Left ventricle myocardium inferior (tissue), 1 donor: Measurements from ENCODE around the gene NPTX1. TPM values are rescaled to one million over a fixed set of nuclear protein-coding genes. Genes with fewer than 3 reads are reported as not detected.

Experiments used
- DNase-seq: peaks from one replicate; pipeline ENCODE4 v3.0.0-alpha.2; 2020
- H3K27ac ChIP-seq: fragments of 200-600 bp; replicated peaks from 2 replicates; pipeline ENCODE4 v1.8.0; 2021
- H3K27me3 ChIP-seq: fragments of 200-600 bp; 2 replicates; pipeline ENCODE4 v1.8.0; 2021; ENCODE audit warnings: low read depth
- H3K36me3 ChIP-seq: fragments of 200-600 bp; 2 replicates; pipeline ENCODE4 v1.8.0; 2021
- H3K4me1 ChIP-seq: fragments of 200-600 bp; 2 replicates; pipeline ENCODE4 v1.8.0; 2021
- H3K4me3 ChIP-seq: fragments of 200-600 bp; 2 replicates; pipeline ENCODE4 v1.8.0; 2021; ENCODE audit warnings: mild to moderate bottlenecking, moderate library complexity
- H3K9me3 ChIP-seq: fragments of 200-600 bp; replicated peaks from 2 replicates; pipeline ENCODE4 v1.8.0; 2021
- CTCF ChIP-seq: fragments of 200-600 bp; IDR thresholded peaks from 2 replicates; pipeline ENCODE4 v1.8.0; 2021; ENCODE audit warnings: antibody characterized with exemption, mild to moderate bottlenecking, borderline replicate concordance
- intact Hi-C: fragments of 100-400 bp; cut with micrococcal nuclease; formaldehyde crosslinking; loops from one replicate; pipeline ENCODE4 v1.11.0; 2022
- total RNA-seq: library from RNA; stranded (reverse); fragmentation: NEBNext Ultra II Directional; extraction: Animal tissue kit (Norgen Biotek cat#: 25700); gene quantifications from one replicate; pipeline ENCODE4 v1.2.1, GENCODE V29; 2021
- donor health status: DM: no; HTN: yes; CAD: no; lungs with severe emphysema.

Gene NPTX1
- total RNA-seq, 1 donor from 2014 or later: not detected

DNA sequence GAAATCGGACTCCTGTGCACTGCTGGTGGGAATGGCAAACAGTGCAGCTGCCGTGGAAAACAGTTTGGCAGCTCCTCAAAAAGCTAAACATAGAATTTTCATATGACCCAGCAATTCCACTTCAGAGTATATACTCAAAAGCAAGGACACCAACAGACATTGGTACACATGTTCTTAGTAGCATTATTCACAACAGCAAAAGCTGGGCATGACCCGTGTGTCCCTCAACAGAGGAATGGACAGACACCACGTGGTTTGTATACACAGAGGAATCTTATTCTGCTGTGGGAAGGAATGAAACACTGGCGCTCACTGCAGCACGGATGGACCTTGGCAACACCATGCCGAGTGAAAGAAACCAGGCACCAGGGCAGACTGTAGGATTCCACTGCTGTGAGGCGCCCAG lies 16.0 kb downstream of the NPTX1 start:
- Histone ChIP-seq H3K9me3 (no peaks in the 10 kb centered on the region), H3K36me3 (no peaks in the 10 kb centered on the region), H3K4me3 (peak overlapping the region; percentile 9), H3K27me3 (peaks cover 27% of the 10 kb centered on the region), H3K4me1 (peaks cover 38% of the 10 kb centered on the region), H3K27ac (peak overlapping the region; percentile 69)
- no peak for DNase-seq
- TF ChIP-seq CTCF: no peak
- intact Hi-C loops: no loop called here

DNA sequence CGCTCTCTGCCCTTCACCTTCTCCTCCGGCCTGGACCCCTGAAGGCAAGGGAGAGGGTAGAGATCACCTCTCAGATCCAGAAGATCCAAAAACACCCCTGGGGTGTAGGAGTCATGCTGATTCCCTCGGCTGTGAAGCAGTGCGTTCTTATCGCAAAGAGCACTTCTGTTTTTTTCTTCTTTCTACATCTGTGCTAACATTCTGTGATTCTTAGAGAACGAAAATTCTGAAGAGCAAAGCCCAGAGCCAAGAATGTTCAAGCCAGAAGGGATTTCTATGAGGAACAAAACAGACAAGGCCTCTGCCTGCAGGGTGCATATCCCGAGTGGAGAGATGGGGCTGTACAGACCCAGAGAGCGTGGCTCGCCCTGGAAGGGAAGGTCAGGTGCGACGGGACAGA lies 17.2 kb downstream of the NPTX1 start:
- TF ChIP-seq CTCF: no peak
- no peak overlapping the region for H3K4me3 ChIP-seq
- no peaks in the 10 kb centered on the region for H3K36me3 ChIP-seq
- peaks cover 48% of the 10 kb centered on the region for H3K4me1 ChIP-seq
- no peaks in the 10 kb centered on the region for H3K9me3 ChIP-seq
- intact Hi-C loops: no loop called here
- no peak overlapping the region for H3K27ac ChIP-seq
- peaks cover 15% of the 10 kb centered on the region for H3K27me3 ChIP-seq
- DNase-seq: no peak

- Histone ChIP-seq H3K27ac (no peak overlapping the region), H3K4me1 (peaks cover 55% of the 10 kb centered on the region)
- intact Hi-C loops: no loop called here
Observed at GRCh38 chr17:80458016-80458415, 18.4 kb downstream of the NPTX1 start.

GRCh38 chr17:80457236-80457856 lies 19.1 kb downstream of the NPTX1 start:
- TF ChIP-seq CTCF: no peak
- DNase-seq: no peak
- intact Hi-C loops: no loop called here
- Histone ChIP-seq H3K27ac (peak overlapping the region; percentile 99), H3K36me3 (no peaks in the 10 kb centered on the region), H3K9me3 (no peaks in the 10 kb centered on the region), H3K27me3 (peaks cover 11% of the 10 kb centered on the region), H3K4me3 (peak overlapping the region; percentile 34), H3K4me1 (peaks cover 55% of the 10 kb centered on the region)

More at GRCh38 chr17:80458016-80458415, 18.4 kb downstream of the NPTX1 start:
- DNase-seq: no peak
- no peak overlapping the region for H3K4me3 ChIP-seq
- TF ChIP-seq CTCF: no peak
- no peaks in the 10 kb centered on the region for H3K9me3 ChIP-seq
- peaks cover 11% of the 10 kb centered on the region for H3K27me3 ChIP-seq
- H3K36me3 ChIP-seq: no peaks in the 10 kb centered on the region

- H3K4me3 ChIP-seq: peak overlapping the region; percentile 34
- intact Hi-C loops: no loop called here
- peaks cover 55% of the 10 kb centered on the region for H3K4me1 ChIP-seq
- H3K36me3 ChIP-seq: no peaks in the 10 kb centered on the region
- DNase-seq: peak; percentile 49
- H3K27me3 ChIP-seq: peaks cover 5% of the 10 kb centered on the region
- H3K9me3 ChIP-seq: no peaks in the 10 kb centered on the region
- H3K27ac ChIP-seq: peak overlapping the region; percentile 99
- TF ChIP-seq CTCF: no peak
Observed at GRCh38 chr17:80456465-80457235, 19.8 kb downstream of the NPTX1 start.
